Endothelial cell of umbilical vein (primary cell): Measurements from ENCODE around the gene GLRA1. TPM values are rescaled to one million over a fixed set of nuclear protein-coding genes. Genes with fewer than 3 reads are reported as not detected.

ENCODE experiments used
- BruUV-seq: library from RNA; stranded (reverse); fragments of 400-500 nt; replicated peaks from 2 replicates; lab custom pipeline; 2021; lab: Mats Ljungman, UMichigan
- CTCF ChIA-PET: fragments of 300-600, 350-600 bp; sonication (Branson Sonifier 250); formaldehyde crosslinking; loops from one replicate; lab custom pipeline; 2021; ENCODE audit warnings: antibody characterized with exemption, inconsistent platforms; lab: Charles Lee
- POLR2A ChIA-PET: fragments of 300-600, 350-600 bp; sonication (Branson Sonifier 250); formaldehyde crosslinking; loops from one replicate; lab custom pipeline; 2021; ENCODE audit warnings: antibody characterized with exemption, inconsistent platforms; lab: Charles Lee
- DNase-seq: peaks from one replicate; pipeline ENCODE4 v3.0.0-alpha.2; 2011; ENCODE audit warnings: low read depth, low spot score
- FAIRE-seq: peaks from 2 replicates; lab custom pipeline; 2011; peaks lifted over from hg19 to GRCh38; lab: Jason Lieb, UNC
- H2AFZ ChIP-seq: 2 replicates; pipeline ENCODE4 v1.6.0; 2012; ENCODE audit warnings: low read depth, low read length, control low read depth, inconsistent platforms
- H3K27ac ChIP-seq: 2 replicates; pipeline ENCODE4 v1.5.1; 2011; ENCODE audit warnings: low read depth, mild to moderate bottlenecking, control low read depth, low read length, moderate library complexity; ENCODE audit not compliant: insufficient read depth
- H3K27me3 ChIP-seq, 2 experiments: 2 replicates each; pipeline versions ENCODE4 v1.6.0 to v1.6.1; 2011; ENCODE audit warnings: low read length in 2 of 2, mixed read lengths in 1 of 2; ENCODE audit not compliant: control insufficient read depth in 2 of 2, insufficient read depth in 2 of 2
- H3K36me3 ChIP-seq, 2 experiments: 2 replicates in 1 of 2; 3 replicates in 1 of 2; pipeline ENCODE4 v1.5.1; 2011; ENCODE audit warnings: low read length in 2 of 2, mild to moderate bottlenecking in 1 of 2, moderate library complexity in 1 of 2; ENCODE audit not compliant: control insufficient read depth in 2 of 2, insufficient read depth in 2 of 2; ENCODE audit errors: extremely low read depth in 1 of 2
- H3K4me1 ChIP-seq: 3 replicates; pipeline ENCODE4 v1.5.1; 2011; ENCODE audit warnings: mild to moderate bottlenecking, low read length; ENCODE audit not compliant: control insufficient read depth, insufficient read depth; ENCODE audit errors: extremely low read depth
- H3K4me2 ChIP-seq: 2 replicates; pipeline ENCODE4 v1.6.1; 2011; ENCODE audit warnings: low read length, control low read depth, mixed read lengths; ENCODE audit not compliant: insufficient read depth
- H3K4me3 ChIP-seq, 3 experiments: fragments of 200-600 bp in 1 of 3; sonication (generic), shearing (Covaris generic) in 1 of 3; replicated peaks in 1 of 3; 2 replicates each; pipeline ENCODE4 v1.5.1; 2011 to 2016; ENCODE audit warnings: control low read depth in 3 of 3, low read length in 3 of 3, mild to moderate bottlenecking in 2 of 3, inconsistent platforms in 1 of 3, low read depth in 1 of 3, moderate library complexity in 1 of 3; ENCODE audit not compliant: insufficient read depth in 1 of 3
- H3K79me2 ChIP-seq: 2 replicates; pipeline ENCODE4 v1.6.0; 2012; ENCODE audit warnings: low read length, inconsistent platforms; ENCODE audit not compliant: control insufficient read depth, insufficient read depth
- H3K9ac ChIP-seq: replicated peaks from 2 replicates; pipeline ENCODE3; 2011; ENCODE audit warnings: low read length, control low read depth; ENCODE audit not compliant: insufficient read depth; ENCODE audit errors: extremely low read depth
- H3K9me1 ChIP-seq: replicated peaks from 3 replicates; pipeline ENCODE4 v1.6.0; 2011; ENCODE audit warnings: mild to moderate bottlenecking, low read length; ENCODE audit not compliant: control insufficient read depth, insufficient read depth; ENCODE audit errors: extremely low read depth
- H3K9me3 ChIP-seq: replicated peaks from 2 replicates; pipeline ENCODE4 v1.5.1; 2012; ENCODE audit warnings: low read length, inconsistent platforms; ENCODE audit not compliant: control insufficient read depth, insufficient read depth
- H4K20me1 ChIP-seq: replicated peaks from 2 replicates; pipeline ENCODE3; 2011; ENCODE audit warnings: mild to moderate bottlenecking, low read length; ENCODE audit not compliant: control insufficient read depth, insufficient read depth; ENCODE audit errors: extremely low read depth
- CTCF ChIP-seq, 2 donors: IDR thresholded peaks; 1 replicate in 1 of 2; 2 replicates in 1 of 2; pipeline ENCODE4 v1.5.1; 2011; ENCODE audit warnings: low read length in 2 of 2, mild to moderate bottlenecking in 2 of 2, moderate library complexity in 2 of 2, control low read depth in 1 of 2, inconsistent platforms in 1 of 2, low read depth in 1 of 2; ENCODE audit not compliant: insufficient read depth in 1 of 2; ENCODE audit errors: extremely low read depth in 1 of 2
- EZH2 ChIP-seq: IDR thresholded peaks from 2 replicates; pipeline ENCODE4 v1.6.1; 2012; ENCODE audit warnings: borderline replicate concordance, low read depth, mild to moderate bottlenecking, moderate library complexity, low read length, inconsistent platforms; ENCODE audit not compliant: severe bottlenecking
- FOS ChIP-seq: IDR thresholded peaks from 2 replicates; pipeline ENCODE4 v1.6.1; 2011; ENCODE audit warnings: mild to moderate bottlenecking, low read length, moderate library complexity, borderline replicate concordance; ENCODE audit not compliant: insufficient read depth
- GATA2 ChIP-seq: IDR thresholded peaks from 2 replicates; pipeline ENCODE4 v1.7.0; 2011; ENCODE audit warnings: low read depth, mild to moderate bottlenecking, moderate library complexity, mixed read lengths, low read length; ENCODE audit not compliant: insufficient read length, insufficient read depth
- JUN ChIP-seq: IDR thresholded peaks from 2 replicates; pipeline ENCODE4 v1.6.1; 2011; ENCODE audit warnings: borderline replicate concordance, low read depth; ENCODE audit not compliant: insufficient read length, insufficient read depth
- MAX ChIP-seq: IDR thresholded peaks from 2 replicates; pipeline ENCODE4 v1.6.1; 2011; ENCODE audit not compliant: insufficient read depth, insufficient read length
- MYC ChIP-seq: IDR thresholded peaks from one replicate; pipeline ENCODE4 v1.6.1; 2011; ENCODE audit warnings: mild to moderate bottlenecking, low read depth, low read length
- POLR2A ChIP-seq: IDR thresholded peaks from 2 replicates; pipeline ENCODE4 v1.6.1; 2012; ENCODE audit warnings: low read depth, mild to moderate bottlenecking, control low read depth, low read length
- POLR2AphosphoS5 ChIP-seq: IDR thresholded peaks from 2 replicates; pipeline ENCODE4 v1.6.1; 2012; ENCODE audit warnings: low read depth, mild to moderate bottlenecking, control low read depth, low read length, moderate library complexity; ENCODE audit not compliant: insufficient read depth
- dilution Hi-C: fragments of 300-500 bp; cut with MboI; formaldehyde crosslinking; loops from one replicate; pipeline ENCODE4 v1.15.0; 2019; ENCODE audit warnings: low sequenced_read_pairs; ENCODE audit not compliant: extremely low pct_ligation_motif_present
- intact Hi-C: fragments of 100-400 bp; cut with micrococcal nuclease; formaldehyde crosslinking; loops from one replicate; pipeline ENCODE4 v1.10.0; 2022
- polyA plus RNA-seq, 4 experiments: library from polyadenylated mRNA; depleted of rRNA in 3 of 4; stranded (reverse) in 3 of 4; unstranded in 1 of 4; fragments of >200 nt; gene quantifications; 2 replicates each; pipeline versions ENCODE4 v1.2.1 to v1.2.3, GENCODE V29; 2011 to 2012; ENCODE audit warnings: missing spikeins in 1 of 4
- total RNA-seq: library from RNA; stranded (reverse); gene quantifications from 2 replicates; pipeline ENCODE4 v1.2.3, GENCODE V29; 2021

The GLRA1 gene
- total and polyA plus RNA-seq, 2 donors (not counting 3 experiments of a cell fraction or from before 2014, with no cell fraction given), result not detected

DNA sequence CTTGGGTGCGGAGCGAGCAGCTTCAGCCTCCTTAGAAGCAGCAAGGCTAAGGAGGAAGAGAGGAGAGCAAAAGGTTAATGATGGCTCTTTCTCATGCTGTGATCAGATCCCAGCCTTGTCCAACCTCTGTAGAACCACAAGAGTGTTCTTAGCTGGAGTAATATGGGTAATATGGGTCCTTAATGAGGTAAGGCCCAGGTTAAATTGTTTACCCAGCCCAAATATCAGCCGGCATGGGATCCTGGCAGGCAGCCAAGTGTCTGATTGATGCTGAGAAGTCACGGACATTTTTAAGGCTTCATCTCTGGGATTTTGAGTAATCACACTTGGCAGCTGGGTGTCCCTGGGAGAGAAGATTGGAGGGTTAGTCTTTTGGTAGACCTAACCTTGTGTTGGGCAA, 32.3 kb downstream of the GLRA1 start:
- intact Hi-C loops (no loop called here), dilution Hi-C loops (no loop called here)
- Histone ChIP-seq H3K27me3 (no peaks in the 10 kb centered on the region), H4K20me1 (no peaks in the 10 kb centered on the region), H3K27ac (no peak overlapping the region), H3K79me2 (no peaks in the 10 kb centered on the region), H3K9ac (no peak overlapping the region), H3K4me1 (no peaks in the 10 kb centered on the region), H3K9me3 (no peaks in the 10 kb centered on the region), H3K4me2 (no peak overlapping the region), H2AFZ (no peak overlapping the region), H3K9me1 (no peaks in the 10 kb centered on the region), H3K36me3 (no peaks in the 10 kb centered on the region), H3K4me3 (no peak overlapping the region)
- TF ChIP-seq EZH2 (no peak), POLR2AphosphoS5 (no peak), GATA2 (no peak), CTCF (IDR thresholded peaks at IDR 0.05; ENCODE audit: extremely low read depth in 1 of 2, insufficient read depth in 1 of 2, low read depth in 1 of 2, low read length in 2 of 2) (no peak), FOS (no peak), POLR2A (no peak), JUN (no peak), MAX (no peak), MYC (no peak)
- DNase-seq (no peak), FAIRE-seq (no peak)
- POLR2A ChIA-PET, result no interaction called here
- no TSS peak for BruUV-seq
- CTCF ChIA-PET, result no interaction called here
